Activated CD8-positive, alpha-beta T cell treated with anti-CD3 and anti-CD28 coated beads for 36 hours (primary cell): Measurements from ENCODE around the gene FOXL2. TPM values are rescaled to one million over a fixed set of nuclear protein-coding genes. Genes with fewer than 3 reads are reported as not detected.
A peak's percentile ranks its signal among the peaks of the same experiment; 100 is the strongest.

ENCODE experiments used
- ATAC-seq: fragments of 200-7000 bp; cut with Tn5 transposase; one replicate; pipeline ENCODE4 v1.10.0; 2021; ENCODE audit warnings: mild to moderate bottlenecking, moderate library complexity
- CTCF ChIA-PET: fragments of 350-600 bp; sonication (Branson Sonifier 250); formaldehyde crosslinking; loops from one replicate; lab custom pipeline; 2021; ENCODE audit warnings: antibody characterized with exemption; lab: Charles Lee
- POLR2A ChIA-PET: fragments of 350-600 bp; sonication (Branson Sonifier 250); formaldehyde crosslinking; loops from one replicate; lab custom pipeline; 2021; ENCODE audit warnings: antibody characterized with exemption; lab: Charles Lee
- DNase-seq: peaks from one replicate; pipeline ENCODE4 v3.0.0-alpha.2; 2020
- H3K27ac Mint-ChIP-seq: one replicate; pipeline ENCODE4 v1.8.0; 2021; ENCODE audit warnings: mild to moderate bottlenecking, mixed read lengths
- H3K27me3 Mint-ChIP-seq: one replicate; pipeline ENCODE4 v1.8.0; 2021; ENCODE audit warnings: mixed read lengths
- H3K36me3 Mint-ChIP-seq: one replicate; pipeline ENCODE4 v1.8.0; 2021; ENCODE audit warnings: low read depth, mixed read lengths
- H3K4me1 Mint-ChIP-seq: one replicate; pipeline ENCODE4 v1.8.0; 2021; ENCODE audit warnings: low read depth, mixed read lengths
- H3K4me3 Mint-ChIP-seq: one replicate; pipeline ENCODE4 v1.8.0; 2021; ENCODE audit warnings: mild to moderate bottlenecking, moderate library complexity, mixed read lengths
- H3K9me3 Mint-ChIP-seq: one replicate; pipeline ENCODE4 v1.8.0; 2021; ENCODE audit warnings: mixed read lengths
- CTCF ChIP-seq: fragments of 200-600 bp; IDR thresholded peaks from one replicate; pipeline ENCODE4 v1.8.0; 2022; ENCODE audit warnings: antibody characterized with exemption, mild to moderate bottlenecking
- intact Hi-C: fragments of 100-400 bp; cut with micrococcal nuclease; formaldehyde crosslinking; loops from one replicate; pipeline ENCODE4 v1.10.0; 2022
- total RNA-seq, 2 experiments: library from RNA; stranded (reverse); gene quantifications; one replicate each; pipeline ENCODE4 v1.2.3, GENCODE V29; 2021

FOXL2 gene
- total RNA-seq: not detected

GRCh38 chr3:138946663-138947494 lies at the start of gene FOXL2, which contains the start of gene FOXL2NB:
Gene FOXL2 (minus strand): TSS chr3:138947137. CDS start chr3:138946722, 415 bp downstream.
Gene FOXL2NB (plus strand): TSS chr3:138947217. CDS start chr3:138947365, 148 bp downstream.
- Mint-ChIP-seq H3K27me3 (peaks cover 73% of the 10 kb centered on the region), H3K36me3 (no peaks in the 10 kb centered on the region), H3K4me3 (peak within 1 kb of the TSS; percentile 49), H3K9me3 (no peaks in the 10 kb centered on the region), H3K27ac (no peak within 1 kb of the TSS), H3K4me1 (peaks cover 30% of the 10 kb centered on the region)
- TF ChIP-seq CTCF: no peak
- ChIA-PET POLR2A (interaction anchor here (1.0 to 1.2 kb wide), 2 partner anchors 11 to 14 kb away, joined by 3 to 4 read pairs; no protein-coding TSS in a partner anchor), CTCF (interaction anchor here (0.6 to 9.5 kb wide), 3 partner anchors 14 to 31 kb away, joined by 3 to 87 read pairs (median 3); no protein-coding TSS in a partner anchor)
- peak; percentile 29 for ATAC-seq
- peak; percentile 44 for DNase-seq
- intact Hi-C loops: loop anchor here (10.0 kb wide), 1 partner anchor 1172 kb away; no protein-coding TSS in a partner anchor

DNA sequence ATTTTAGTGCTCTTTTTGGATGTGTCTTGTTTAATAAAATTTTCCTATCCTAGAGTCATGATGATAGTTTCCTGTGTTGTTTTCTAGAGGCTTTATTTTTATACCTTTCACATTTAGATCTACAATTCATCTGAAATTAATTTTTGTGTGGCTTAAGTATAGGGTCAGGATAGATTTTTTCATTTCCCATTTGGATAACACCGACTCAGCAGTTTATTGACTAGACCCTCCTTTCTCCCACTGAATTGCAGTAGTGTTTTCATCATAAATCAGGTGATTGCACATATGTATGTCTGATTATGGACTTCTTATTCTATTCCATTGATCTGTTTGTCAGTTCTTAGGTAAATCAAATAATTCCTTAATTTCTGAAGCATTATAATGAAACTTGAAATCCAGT lies 48.8 kb upstream of the FOXL2 start:
- Mint-ChIP-seq H3K27me3 (peaks cover 19% of the 10 kb centered on the region), H3K4me3 (no peak overlapping the region), H3K4me1 (no peaks in the 10 kb centered on the region), H3K9me3 (no peaks in the 10 kb centered on the region), H3K36me3 (no peaks in the 10 kb centered on the region), H3K27ac (no peak overlapping the region)
- TF ChIP-seq CTCF: no peak
- intact Hi-C loops: no loop called here
- no peak for ATAC-seq
- no peak for DNase-seq
- CTCF ChIA-PET: no interaction called here
- POLR2A ChIA-PET: no interaction called here

- Mint-ChIP-seq H3K36me3 (no peaks in the 10 kb centered on the region), H3K9me3 (no peaks in the 10 kb centered on the region), H3K27me3 (no peaks in the 10 kb centered on the region), H3K4me1 (no peaks in the 10 kb centered on the region), H3K4me3 (no peak overlapping the region), H3K27ac (no peak overlapping the region)
- DNase-seq (no peak), ATAC-seq (no peak)
- intact Hi-C loops: no loop called here
- ChIA-PET CTCF (no interaction called here), POLR2A (no interaction called here)
- TF ChIP-seq CTCF: no peak
These were observed 40.2 kb upstream of the FOXL2 start for GRCh38 chr3:138987181-138987580.

GRCh38 chr3:138985932-138986331 lies 39.0 kb upstream of the FOXL2 start:
- Mint-ChIP-seq H3K9me3 (no peaks in the 10 kb centered on the region), H3K36me3 (no peaks in the 10 kb centered on the region), H3K4me1 (no peaks in the 10 kb centered on the region), H3K27me3 (no peaks in the 10 kb centered on the region), H3K27ac (no peak overlapping the region), H3K4me3 (no peak overlapping the region)
- no peak for DNase-seq
- ChIA-PET POLR2A (no interaction called here), CTCF (no interaction called here)
- ATAC-seq: no peak
- intact Hi-C loops: no loop called here
- TF ChIP-seq CTCF: no peak

GRCh38 chr3:138984816-138985215 lies 37.9 kb upstream of the FOXL2 start:
- no peaks in the 10 kb centered on the region for H3K36me3 Mint-ChIP-seq
- POLR2A ChIA-PET: no interaction called here
- TF ChIP-seq CTCF: no peak
- no peaks in the 10 kb centered on the region for H3K27me3 Mint-ChIP-seq
- intact Hi-C loops: no loop called here
- H3K27ac Mint-ChIP-seq: no peak overlapping the region
- DNase-seq (no peak), ATAC-seq (no peak)
- H3K9me3 Mint-ChIP-seq: no peaks in the 10 kb centered on the region
- CTCF ChIA-PET: no interaction called here
- no peak overlapping the region for H3K4me3 Mint-ChIP-seq
- H3K4me1 Mint-ChIP-seq: no peaks in the 10 kb centered on the region
